ENCODE data around the gene ARHGAP5. TPM values are rescaled to one million over a fixed set of nuclear protein-coding genes. Genes with fewer than 3 reads are reported as not detected.

The ARHGAP5 gene
- total and polyA plus RNA-seq, 4 donors: 20.7 to 120 (median 68.5) TPM

- no peaks in the 10 kb centered on the region for H3K36me3 ChIP-seq (ENCODE audit: control insufficient read depth in 1 of 2, insufficient read depth in 2 of 2, low read length in 1 of 2)
- no peak overlapping the region for H3K4me3 ChIP-seq (ENCODE audit: low read length in 2 of 2)
- H3K4me1 ChIP-seq (ENCODE audit: control insufficient read depth in 1 of 2, insufficient read depth in 2 of 2, low read length in 2 of 2): no peaks in the 10 kb centered on the region
- ATAC-seq (ENCODE audit: low FRiP score) (no peak), DNase-seq (no peak)
- no peak overlapping the region for H3K27ac ChIP-seq (ENCODE audit: low read depth in 1 of 2, low read length in 2 of 2)
- 76 to 79% methylated on average over 4 of the region's 4 CpGs for WGBS, 2 donors
- H3K27me3 ChIP-seq (ENCODE audit: control insufficient read depth in 1 of 2, insufficient read depth in 2 of 2, low read length in 1 of 2): no peaks in the 10 kb centered on the region
- intact Hi-C loops (cut with DNase I): no loop called here
- H3K9me3 ChIP-seq (ENCODE audit: control insufficient read depth, low read length): no peaks in the 10 kb centered on the region
These were observed 27.6 kb upstream of the ARHGAP5 start for GRCh38 chr14:32049361-32050088.

GRCh38 chr14:32050878-32051277 lies 26.2 kb upstream of the ARHGAP5 start:
- H3K27ac ChIP-seq (ENCODE audit: low read depth in 1 of 2, low read length in 2 of 2): no peak overlapping the region
- DNase-seq (no peak), ATAC-seq (ENCODE audit: low FRiP score) (no peak)
- no peak overlapping the region for H3K4me3 ChIP-seq (ENCODE audit: low read length in 2 of 2)
- no peaks in the 10 kb centered on the region for H3K36me3 ChIP-seq (ENCODE audit: control insufficient read depth in 1 of 2, insufficient read depth in 2 of 2, low read length in 1 of 2)
- intact Hi-C loops (cut with DNase I): no loop called here
- no peaks in the 10 kb centered on the region for H3K9me3 ChIP-seq (ENCODE audit: control insufficient read depth, low read length)
- no peaks in the 10 kb centered on the region for H3K27me3 ChIP-seq (ENCODE audit: control insufficient read depth in 1 of 2, insufficient read depth in 2 of 2, low read length in 1 of 2)
- no peaks in the 10 kb centered on the region for H3K4me1 ChIP-seq (ENCODE audit: control insufficient read depth in 1 of 2, insufficient read depth in 2 of 2, low read length in 2 of 2)

GRCh38 chr14:32054536-32054935 lies 22.6 kb upstream of the ARHGAP5 start:
- ATAC-seq (ENCODE audit: low FRiP score): no peak
- intact Hi-C loops (cut with DNase I): no loop called here
- Histone ChIP-seq H3K36me3 (ENCODE audit: control insufficient read depth in 1 of 2, insufficient read depth in 2 of 2, low read length in 1 of 2) (no peaks in the 10 kb centered on the region), H3K4me3 (ENCODE audit: low read length in 2 of 2) (no peak overlapping the region), H3K27me3 (ENCODE audit: control insufficient read depth in 1 of 2, insufficient read depth in 2 of 2, low read length in 1 of 2) (no peaks in the 10 kb centered on the region), H3K9me3 (ENCODE audit: control insufficient read depth, low read length) (no peaks in the 10 kb centered on the region), H3K4me1 (ENCODE audit: control insufficient read depth in 1 of 2, insufficient read depth in 2 of 2, low read length in 2 of 2) (no peaks in the 10 kb centered on the region), H3K27ac (ENCODE audit: low read depth in 1 of 2, low read length in 2 of 2) (no peak overlapping the region)
- DNase-seq: no peak
- 94 to 95% methylated on average over 5 of the region's 5 CpGs for WGBS, 2 donors

- no peaks in the 10 kb centered on the region for H3K27me3 ChIP-seq (ENCODE audit: control insufficient read depth in 1 of 2, insufficient read depth in 2 of 2, low read length in 1 of 2)
- no peaks in the 10 kb centered on the region for H3K4me1 ChIP-seq (ENCODE audit: control insufficient read depth in 1 of 2, insufficient read depth in 2 of 2, low read length in 2 of 2)
- no peak overlapping the region for H3K27ac ChIP-seq (ENCODE audit: low read depth in 1 of 2, low read length in 2 of 2)
- H3K4me3 ChIP-seq (ENCODE audit: low read length in 2 of 2): no peak overlapping the region
- ATAC-seq (ENCODE audit: low FRiP score) (no peak), DNase-seq (no peak)
- intact Hi-C loops (cut with DNase I): no loop called here
- H3K36me3 ChIP-seq (ENCODE audit: control insufficient read depth in 1 of 2, insufficient read depth in 2 of 2, low read length in 1 of 2): no peaks in the 10 kb centered on the region
- WGBS, 2 donors: 47 to 49% methylated on average over 2 of the region's 2 CpGs
- H3K9me3 ChIP-seq (ENCODE audit: control insufficient read depth, low read length): no peaks in the 10 kb centered on the region
These were observed 21.9 kb upstream of the ARHGAP5 start for GRCh38 chr14:32055175-32055574.

GRCh38 chr14:32059702-32060101 lies 17.4 kb upstream of the ARHGAP5 start:
- Histone ChIP-seq H3K36me3 (ENCODE audit: control insufficient read depth in 1 of 2, insufficient read depth in 2 of 2, low read length in 1 of 2) (no peaks in the 10 kb centered on the region), H3K27ac (ENCODE audit: low read depth in 1 of 2, low read length in 2 of 2) (no peak overlapping the region), H3K4me1 (ENCODE audit: control insufficient read depth in 1 of 2, insufficient read depth in 2 of 2, low read length in 2 of 2) (no peaks in the 10 kb centered on the region), H3K4me3 (ENCODE audit: low read length in 2 of 2) (no peak overlapping the region), H3K27me3 (ENCODE audit: control insufficient read depth in 1 of 2, insufficient read depth in 2 of 2, low read length in 1 of 2) (no peaks in the 10 kb centered on the region), H3K9me3 (ENCODE audit: control insufficient read depth, low read length) (no peaks in the 10 kb centered on the region)
- intact Hi-C loops (cut with DNase I): no loop called here
- 62 to 66% methylated on average over 2 of the region's 2 CpGs for WGBS, 2 donors
- no peak for DNase-seq
- ATAC-seq (ENCODE audit: low FRiP score): no peak

- DNase-seq (no peak), ATAC-seq (ENCODE audit: low FRiP score) (no peak)
- WGBS, 2 donors: 11 to 13% methylated on average over 4 of the region's 4 CpGs
- Histone ChIP-seq H3K27ac (ENCODE audit: low read depth in 1 of 2, low read length in 2 of 2) (no peak overlapping the region), H3K36me3 (ENCODE audit: control insufficient read depth in 1 of 2, insufficient read depth in 2 of 2, low read length in 1 of 2) (no peaks in the 10 kb centered on the region), H3K4me3 (ENCODE audit: low read length in 2 of 2) (no peak overlapping the region), H3K9me3 (ENCODE audit: control insufficient read depth, low read length) (no peaks in the 10 kb centered on the region), H3K27me3 (ENCODE audit: control insufficient read depth in 1 of 2, insufficient read depth in 2 of 2, low read length in 1 of 2) (no peaks in the 10 kb centered on the region), H3K4me1 (ENCODE audit: control insufficient read depth in 1 of 2, insufficient read depth in 2 of 2, low read length in 2 of 2) (no peaks in the 10 kb centered on the region)
- intact Hi-C loops (cut with DNase I): no loop called here
These were observed 12.2 kb upstream of the ARHGAP5 start for GRCh38 chr14:32064931-32065330.

- no peak overlapping the region for H3K27ac ChIP-seq (ENCODE audit: low read depth in 1 of 2, low read length in 2 of 2)
- intact Hi-C loops (cut with DNase I): no loop called here
- H3K9me3 ChIP-seq (ENCODE audit: control insufficient read depth, low read length): no peaks in the 10 kb centered on the region
- H3K4me3 ChIP-seq (ENCODE audit: low read length in 2 of 2): no peak overlapping the region
- H3K36me3 ChIP-seq (ENCODE audit: control insufficient read depth in 1 of 2, insufficient read depth in 2 of 2, low read length in 1 of 2): no peaks in the 10 kb centered on the region
- DNase-seq (no peak), ATAC-seq (ENCODE audit: low FRiP score) (no peak)
- H3K27me3 ChIP-seq (ENCODE audit: control insufficient read depth in 1 of 2, insufficient read depth in 2 of 2, low read length in 1 of 2): no peaks in the 10 kb centered on the region
- 91 to 92% methylated on average over 2 of the region's 2 CpGs for WGBS, 2 donors
- no peaks in the 10 kb centered on the region for H3K4me1 ChIP-seq (ENCODE audit: control insufficient read depth in 1 of 2, insufficient read depth in 2 of 2, low read length in 2 of 2)
These were observed 8.4 kb upstream of the ARHGAP5 start for GRCh38 chr14:32068708-32069107.

GRCh38 chr14:32070282-32070681 lies 6.8 kb upstream of the ARHGAP5 start:
- no peak for ATAC-seq (ENCODE audit: low FRiP score)
- Histone ChIP-seq H3K4me1 (ENCODE audit: control insufficient read depth in 1 of 2, insufficient read depth in 2 of 2, low read length in 2 of 2) (no peaks in the 10 kb centered on the region), H3K36me3 (ENCODE audit: control insufficient read depth in 1 of 2, insufficient read depth in 2 of 2, low read length in 1 of 2) (no peaks in the 10 kb centered on the region), H3K27ac (ENCODE audit: low read depth in 1 of 2, low read length in 2 of 2) (no peak overlapping the region), H3K9me3 (ENCODE audit: control insufficient read depth, low read length) (no peaks in the 10 kb centered on the region), H3K27me3 (ENCODE audit: control insufficient read depth in 1 of 2, insufficient read depth in 2 of 2, low read length in 1 of 2) (no peaks in the 10 kb centered on the region), H3K4me3 (ENCODE audit: low read length in 2 of 2) (no peak overlapping the region)
- intact Hi-C loops (cut with DNase I): loop anchor here (10.0 kb wide), 2 partner anchors 55 to 565 kb away; no protein-coding TSS in a partner anchor
- DNase-seq: no peak
- 93 to 95% methylated on average over 3 of the region's 3 CpGs for WGBS, 2 donors

GRCh38 chr14:32072676-32073075 lies 4.4 kb upstream of the ARHGAP5 start:
- Histone ChIP-seq H3K4me1 (ENCODE audit: control insufficient read depth in 1 of 2, insufficient read depth in 2 of 2, low read length in 2 of 2) (no peaks in the 10 kb centered on the region), H3K36me3 (ENCODE audit: control insufficient read depth in 1 of 2, insufficient read depth in 2 of 2, low read length in 1 of 2) (no peaks in the 10 kb centered on the region), H3K27ac (ENCODE audit: low read depth in 1 of 2, low read length in 2 of 2) (no peak overlapping the region), H3K9me3 (ENCODE audit: control insufficient read depth, low read length) (no peaks in the 10 kb centered on the region), H3K27me3 (ENCODE audit: control insufficient read depth in 1 of 2, insufficient read depth in 2 of 2, low read length in 1 of 2) (no peaks in the 10 kb centered on the region), H3K4me3 (ENCODE audit: low read length in 2 of 2) (no peak overlapping the region)
- no peak for ATAC-seq (ENCODE audit: low FRiP score)
- WGBS, 2 donors: 93 to 94% methylated on average over 1 of the region's 1 CpG
- intact Hi-C loops (cut with DNase I): loop anchor here (2.0 to 10.0 kb wide), 3 partner anchors 52 to 568 kb away; no protein-coding TSS in a partner anchor
- no peak for DNase-seq

Data from aorta (tissue), 5 donors.